Astrocyte (in vitro differentiated cells and primary cell): ENCODE data around the gene EFCAB9.

Experiments used
- EZH2 ChIP-seq: IDR thresholded peaks from 2 replicates; pipeline ENCODE4 v1.6.1; 2012; ENCODE audit warnings: mild to moderate bottlenecking, low read length, inconsistent platforms; ENCODE audit not compliant: insufficient read depth
- TF ChIP-seq, protein P1 (sequence below): IDR thresholded peaks from 2 replicates; pipeline ENCODE4 v1.5.1; 2011; ENCODE audit warnings: low read depth, mild to moderate bottlenecking, inconsistent platforms, low read length, moderate library complexity; ENCODE audit not compliant: insufficient read depth

DNA sequence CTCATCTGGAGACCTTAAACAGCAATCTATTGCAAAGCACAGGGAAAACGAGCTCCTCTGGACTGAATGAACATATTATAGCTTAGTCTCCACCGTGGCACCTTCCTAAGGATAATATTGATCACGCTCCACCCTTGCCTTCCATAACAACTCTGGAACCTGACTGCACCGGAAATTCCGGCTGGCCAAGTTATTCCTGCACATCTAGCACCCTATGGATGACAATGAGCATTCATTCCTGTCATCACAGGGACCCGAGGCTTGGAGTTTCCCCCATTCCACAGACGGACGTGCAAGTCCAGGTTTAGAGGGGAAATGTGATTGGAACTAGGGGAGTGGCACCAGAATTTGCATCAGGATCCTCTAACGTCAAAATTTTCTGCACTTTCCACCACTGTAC is 33.5 kb upstream of the EFCAB9 start:
- TF ChIP-seq, protein P1, sequence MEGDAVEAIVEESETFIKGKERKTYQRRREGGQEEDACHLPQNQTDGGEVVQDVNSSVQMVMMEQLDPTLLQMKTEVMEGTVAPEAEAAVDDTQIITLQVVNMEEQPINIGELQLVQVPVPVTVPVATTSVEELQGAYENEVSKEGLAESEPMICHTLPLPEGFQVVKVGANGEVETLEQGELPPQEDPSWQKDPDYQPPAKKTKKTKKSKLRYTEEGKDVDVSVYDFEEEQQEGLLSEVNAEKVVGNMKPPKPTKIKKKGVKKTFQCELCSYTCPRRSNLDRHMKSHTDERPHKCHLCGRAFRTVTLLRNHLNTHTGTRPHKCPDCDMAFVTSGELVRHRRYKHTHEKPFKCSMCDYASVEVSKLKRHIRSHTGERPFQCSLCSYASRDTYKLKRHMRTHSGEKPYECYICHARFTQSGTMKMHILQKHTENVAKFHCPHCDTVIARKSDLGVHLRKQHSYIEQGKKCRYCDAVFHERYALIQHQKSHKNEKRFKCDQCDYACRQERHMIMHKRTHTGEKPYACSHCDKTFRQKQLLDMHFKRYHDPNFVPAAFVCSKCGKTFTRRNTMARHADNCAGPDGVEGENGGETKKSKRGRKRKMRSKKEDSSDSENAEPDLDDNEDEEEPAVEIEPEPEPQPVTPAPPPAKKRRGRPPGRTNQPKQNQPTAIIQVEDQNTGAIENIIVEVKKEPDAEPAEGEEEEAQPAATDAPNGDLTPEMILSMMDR = no peak
- no peak for TF ChIP-seq EZH2
